ENCODE results near the gene ATP6AP1. TPM values are rescaled to one million over a fixed set of nuclear protein-coding genes. Genes with fewer than 3 reads are reported as not detected.

The ATP6AP1 gene
- total and polyA plus RNA-seq, 2 donors (not counting 1 experiment from before 2014, with no cell fraction given), result 47.1 to 57.7 TPM

DNA sequence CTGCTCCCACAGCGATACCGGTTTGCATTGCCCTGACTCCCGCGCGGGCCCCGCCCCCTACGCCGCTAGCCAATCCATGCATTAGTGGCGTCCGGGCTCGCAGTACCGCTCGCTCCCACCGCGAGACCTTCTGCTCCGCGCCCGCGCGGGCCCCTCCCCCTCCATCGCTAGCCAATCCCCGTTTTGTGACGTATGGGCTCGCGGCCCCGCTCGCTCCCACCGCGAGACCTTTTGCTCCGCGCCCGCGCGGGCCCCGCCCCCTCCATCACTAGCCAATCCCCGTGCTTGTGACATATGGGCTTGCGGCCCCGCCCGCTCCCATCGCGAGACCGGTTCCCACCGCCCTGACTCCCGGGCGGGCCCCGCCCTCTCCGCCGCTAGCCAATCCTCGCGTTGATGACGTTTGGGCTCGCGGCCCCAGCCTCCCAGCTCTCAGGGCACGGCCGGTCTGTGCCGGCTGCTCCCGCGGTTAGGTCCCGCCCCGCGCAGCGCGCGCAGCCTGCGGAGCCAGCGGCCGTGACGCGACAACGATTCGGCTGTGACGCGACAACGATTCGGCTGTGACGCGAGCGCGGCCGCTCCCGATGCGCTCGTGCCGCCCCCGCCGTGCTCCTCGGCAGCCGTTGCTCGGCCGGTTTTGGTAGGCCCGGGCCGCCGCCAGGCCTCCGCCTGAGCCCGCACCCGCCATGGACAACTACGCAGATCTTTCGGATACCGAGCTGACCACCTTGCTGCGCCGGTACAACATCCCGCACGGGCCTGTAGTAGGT, 49.5 kb upstream of the ATP6AP1 start, which contains the start of gene EMD:
TSS of gene EMD (plus strand) at position 497 of the 770 bp plus-strand sequence. CDS start at position 687, 190 bp downstream.
- POLR2A ChIA-PET, result interaction anchor here (0.6 to 1.8 kb wide), 7 partner anchors 8 to 33 kb away, joined by 3 to 8 read pairs (median 4); partner anchors contain the start of genes RPL10 and TAFAZZIN
- Histone ChIP-seq H3K27ac (ENCODE audit: low read length in 2 of 2) (peak within 1 kb of the TSS; percentile 90 to 99), H3K27me3 (replicated peaks in 1 of 4; ENCODE audit: control extremely low read depth in 1 of 4, control insufficient read depth in 3 of 4, insufficient read depth in 4 of 4, low read length in 3 of 4) (no peaks in the 10 kb centered on the region), H3K9ac (ENCODE audit: low read length) (peak within 1 kb of the TSS; percentile 95), H3K4me2 (replicated peaks; ENCODE audit: low read depth, low read length, poor library complexity, severe bottlenecking) (peak within 1 kb of the TSS; percentile 83), H4K20me1 (ENCODE audit: control insufficient read depth, insufficient read depth, low read length, poor library complexity, severe bottlenecking) (no peaks in the 10 kb centered on the region), H2AFZ (ENCODE audit: insufficient read depth, low read depth, low read length, poor library complexity, severe bottlenecking) (peak within 1 kb of the TSS; percentile 42), H3K36me3 (replicated peaks in 1 of 2; ENCODE audit: control extremely low read depth in 1 of 2, control insufficient read depth in 1 of 2, extremely low read depth in 1 of 2, insufficient read depth in 2 of 2, low read length in 1 of 2) (peaks cover 0 to 7% of the 10 kb centered on the region in 2 experiments), H3K79me2 (ENCODE audit: control insufficient read depth, insufficient read depth, low read length) (peaks cover 10% of the 10 kb centered on the region), H3K4me3 (ENCODE audit: control extremely low read depth in 1 of 5, extremely low read depth in 1 of 5, insufficient read depth in 1 of 5, low read depth in 2 of 5, low read length in 4 of 5) (peak within 1 kb of the TSS in 4 of 5 experiments; percentile 67 to 83 (median 72)), H3K4me1 (ENCODE audit: control insufficient read depth in 2 of 2, insufficient read depth in 2 of 2, low read length in 2 of 2) (peaks cover 21 to 33% of the 10 kb centered on the region in 2 donors), H3K9me3 (ENCODE audit: control extremely low read depth in 1 of 3, control insufficient read depth in 2 of 3, insufficient read depth in 1 of 3, low read length in 2 of 3) (no peaks in the 10 kb centered on the region)
- no peaks in the 10 kb centered on the region for H3K9me3 Mint-ChIP-seq (ENCODE audit: insufficient read depth)
- ATAC-seq (ENCODE audit: low read depth) (peak; percentile 79), DNase-seq (peak; percentile 98)
- no peaks in the 10 kb centered on the region for H3K27me3 Mint-ChIP-seq
- H3K4me3 Mint-ChIP-seq, result peak within 1 kb of the TSS; percentile 86
- H3K4me1 Mint-ChIP-seq, result peaks cover 24% of the 10 kb centered on the region
- intact Hi-C loops (cut with micrococcal nuclease), result loop anchor here (1.0 to 10.0 kb wide), 3 partner anchors 8 to 407 kb away; partner anchors contain the start of genes HCFC1, MECP2 and TMEM187
- WGBS (ENCODE audit: insufficient coverage), result under 1% methylated on average over 68 of the region's 103 CpGs
- CTCF ChIA-PET, result no interaction called here
- H3K27ac Mint-ChIP-seq, result peak within 1 kb of the TSS; percentile 92
- TF ChIP-seq EZH2 (IDR thresholded peaks at IDR 0.05; ENCODE audit: borderline replicate concordance, insufficient read depth, low read depth, low read length, poor library complexity, severe bottlenecking), result no peak
- no peak for TF ChIP-seq CTCF (IDR thresholded peaks at IDR 0.05)
